B cell (primary cell): Measurements from ENCODE around the gene ASTE1. TPM values are rescaled to one million over a fixed set of nuclear protein-coding genes. Genes with fewer than 3 reads are reported as not detected.

Source experiments
- ATAC-seq: fragments of 200-7000 bp; cut with Tn5 transposase; one replicate; pipeline ENCODE4 v1.10.0; 2021; ENCODE audit warnings: low read depth, mild to moderate bottlenecking, moderate number of reproducible peaks, moderate library complexity
- CTCF ChIA-PET: fragments of 350-600 bp; sonication (Branson Sonifier 250); formaldehyde crosslinking; loops from one replicate; lab custom pipeline; 2021; ENCODE audit warnings: antibody characterized with exemption, inconsistent platforms; lab: Charles Lee
- POLR2A ChIA-PET: fragments of 350-600 bp; sonication (Branson Sonifier 250); formaldehyde crosslinking; loops from one replicate; lab custom pipeline; 2021; ENCODE audit warnings: antibody characterized with exemption; lab: Charles Lee
- DNase-seq: peaks from one replicate; pipeline ENCODE4 v3.0.0; 2013
- H2AFZ ChIP-seq: 2 replicates; pipeline ENCODE4 v1.6.1; 2012; ENCODE audit warnings: mild to moderate bottlenecking, low read depth, low read length; ENCODE audit not compliant: insufficient read depth, poor library complexity, severe bottlenecking
- H3K27ac ChIP-seq, 2 donors: 1 replicate in 1 of 2; 2 replicates in 1 of 2; pipeline ENCODE4 v1.5.1; 2012 to 2013; ENCODE audit warnings: low read length in 2 of 2, mild to moderate bottlenecking in 2 of 2, moderate library complexity in 1 of 2
- H3K27me3 ChIP-seq, 4 experiments: fragments of 200-600 bp in 1 of 4; sonication (generic) in 1 of 4; replicated peaks in 1 of 4; 1 replicate in 2 of 4; 2 replicates in 2 of 4; pipeline versions ENCODE4 v1.6.1 to v1.7.0; 2013 to 2016; ENCODE audit warnings: low read length in 3 of 4, mild to moderate bottlenecking in 2 of 4, mixed read lengths in 1 of 4, moderate library complexity in 1 of 4; ENCODE audit not compliant: insufficient read depth in 4 of 4, control insufficient read depth in 3 of 4; ENCODE audit errors: control extremely low read depth in 1 of 4
- H3K36me3 ChIP-seq, 2 experiments: replicated peaks in 1 of 2; 1 replicate in 1 of 2; 2 replicates in 1 of 2; pipeline versions ENCODE4 v1.6.1 to v1.7.1; 2013; ENCODE audit warnings: low read length in 1 of 2; ENCODE audit not compliant: insufficient read depth in 2 of 2, control insufficient read depth in 1 of 2; ENCODE audit errors: control extremely low read depth in 1 of 2, extremely low read depth in 1 of 2
- H3K4me1 ChIP-seq, 2 donors: fragments of 200-600 bp in 1 of 2; sonication (generic) in 1 of 2; 1 replicate in 1 of 2; 2 replicates in 1 of 2; pipeline versions ENCODE4 v1.5.1 to v1.6.1; 2013 to 2017; ENCODE audit warnings: low read length in 2 of 2; ENCODE audit not compliant: control insufficient read depth in 2 of 2, insufficient read depth in 2 of 2
- H3K4me2 ChIP-seq: replicated peaks from 2 replicates; pipeline ENCODE3; 2012; ENCODE audit warnings: mild to moderate bottlenecking, low read depth, low read length; ENCODE audit not compliant: poor library complexity, severe bottlenecking
- H3K4me3 ChIP-seq, 5 experiments: fragments of 200-600 bp in 1 of 5; sonication (generic) in 1 of 5; 1 replicate in 3 of 5; 2 replicates in 2 of 5; pipeline versions ENCODE4 v1.5.1 to v1.7.0; 2011 to 2016; ENCODE audit warnings: low read length in 4 of 5, mild to moderate bottlenecking in 4 of 5, low read depth in 2 of 5, control low read depth in 1 of 5, moderate library complexity in 1 of 5; ENCODE audit not compliant: insufficient read depth in 1 of 5; ENCODE audit errors: control extremely low read depth in 1 of 5, extremely low read depth in 1 of 5
- H3K79me2 ChIP-seq: fragments of 200-600 bp; sonication (generic); one replicate; pipeline ENCODE4 v1.6.0; 2016; ENCODE audit warnings: low read length; ENCODE audit not compliant: control insufficient read depth, insufficient read depth
- H3K9ac ChIP-seq: fragments of 200-600 bp; sonication (generic); 2 replicates; pipeline ENCODE4 v1.6.1; 2017; ENCODE audit warnings: mild to moderate bottlenecking, low read length, moderate library complexity
- H3K9me3 ChIP-seq, 3 donors: one replicate each; pipeline versions ENCODE4 v1.6.1 to v1.7.1; 2013; ENCODE audit warnings: low read length in 2 of 3; ENCODE audit not compliant: control insufficient read depth in 2 of 3, insufficient read depth in 1 of 3; ENCODE audit errors: control extremely low read depth in 1 of 3
- H4K20me1 ChIP-seq: 2 replicates; pipeline ENCODE4 v1.6.0; 2012; ENCODE audit warnings: mild to moderate bottlenecking, low read length; ENCODE audit not compliant: insufficient read depth, control insufficient read depth, poor library complexity, severe bottlenecking
- H3K27ac Mint-ChIP-seq: one replicate; pipeline ENCODE4 v1.8.0; 2021; ENCODE audit warnings: mixed read lengths
- H3K27me3 Mint-ChIP-seq: one replicate; pipeline ENCODE4 v1.8.0; 2021; ENCODE audit warnings: mixed read lengths
- H3K4me1 Mint-ChIP-seq: one replicate; pipeline ENCODE4 v1.8.0; 2021; ENCODE audit warnings: mixed read lengths
- H3K4me3 Mint-ChIP-seq: one replicate; pipeline ENCODE4 v1.8.0; 2021; ENCODE audit warnings: mixed read lengths
- H3K9me3 Mint-ChIP-seq: one replicate; pipeline ENCODE4 v1.8.0; 2022; ENCODE audit warnings: mixed read lengths; ENCODE audit not compliant: insufficient read depth
- EZH2 ChIP-seq: IDR thresholded peaks from 2 replicates; pipeline ENCODE4 v1.6.1; 2012; ENCODE audit warnings: borderline replicate concordance, low read depth, mild to moderate bottlenecking, moderate library complexity, low read length; ENCODE audit not compliant: insufficient read depth, poor library complexity, severe bottlenecking
- WGBS: methylation state at CpG from one replicate; pipeline ENCODE4 v1.1.5; 2013; ENCODE audit warnings: missing lambda C conversion rate; ENCODE audit not compliant: insufficient coverage; 5-methylcytosine and 5-hydroxymethylcytosine counted together
- intact Hi-C: fragments of 100-400 bp; cut with micrococcal nuclease; formaldehyde crosslinking; loops from one replicate; pipeline ENCODE4 v1.10.0; 2022
- polyA plus RNA-seq: library from polyadenylated mRNA; depleted of rRNA; stranded (reverse); fragments of >200 nt; gene quantifications from 2 replicates; pipeline ENCODE4 v1.2.3, GENCODE V29; 2012
- total RNA-seq, 2 donors: library from RNA; stranded (reverse); fragments of 120-200 nt in 1 of 2; gene quantifications; 1 replicate in 1 of 2; 2 replicates in 1 of 2; pipeline versions ENCODE4 v1.2.3 to v1.2.4, GENCODE V29; 2013 to 2022
- TF ChIP-seq, protein P1 (sequence below): fragments of 200-600 bp; IDR thresholded peaks from one replicate; pipeline ENCODE4 v1.8.0; 2022; ENCODE audit warnings: antibody characterized with exemption, mild to moderate bottlenecking

The ASTE1 gene
- total and polyA plus RNA-seq, 2 donors (not counting 1 experiment from before 2014, with no cell fraction given), result 7.3 to 21.8 TPM

GRCh38 chr3:131067983-131068382, 41.4 kb upstream of the ASTE1 start:
- no peaks in the 10 kb centered on the region for H4K20me1 ChIP-seq
- H3K9me3 ChIP-seq, result no peaks in the 10 kb centered on the region
- intact Hi-C loops, result no loop called here
- no peaks in the 10 kb centered on the region for H3K36me3 ChIP-seq
- H3K9ac ChIP-seq, result no peak overlapping the region
- Mint-ChIP-seq H3K4me1 (no peaks in the 10 kb centered on the region), H3K9me3 (no peaks in the 10 kb centered on the region), H3K4me3 (no peak overlapping the region), H3K27ac (no peak overlapping the region), H3K27me3 (peaks cover 3% of the 10 kb centered on the region)
- TF ChIP-seq, protein P1, sequence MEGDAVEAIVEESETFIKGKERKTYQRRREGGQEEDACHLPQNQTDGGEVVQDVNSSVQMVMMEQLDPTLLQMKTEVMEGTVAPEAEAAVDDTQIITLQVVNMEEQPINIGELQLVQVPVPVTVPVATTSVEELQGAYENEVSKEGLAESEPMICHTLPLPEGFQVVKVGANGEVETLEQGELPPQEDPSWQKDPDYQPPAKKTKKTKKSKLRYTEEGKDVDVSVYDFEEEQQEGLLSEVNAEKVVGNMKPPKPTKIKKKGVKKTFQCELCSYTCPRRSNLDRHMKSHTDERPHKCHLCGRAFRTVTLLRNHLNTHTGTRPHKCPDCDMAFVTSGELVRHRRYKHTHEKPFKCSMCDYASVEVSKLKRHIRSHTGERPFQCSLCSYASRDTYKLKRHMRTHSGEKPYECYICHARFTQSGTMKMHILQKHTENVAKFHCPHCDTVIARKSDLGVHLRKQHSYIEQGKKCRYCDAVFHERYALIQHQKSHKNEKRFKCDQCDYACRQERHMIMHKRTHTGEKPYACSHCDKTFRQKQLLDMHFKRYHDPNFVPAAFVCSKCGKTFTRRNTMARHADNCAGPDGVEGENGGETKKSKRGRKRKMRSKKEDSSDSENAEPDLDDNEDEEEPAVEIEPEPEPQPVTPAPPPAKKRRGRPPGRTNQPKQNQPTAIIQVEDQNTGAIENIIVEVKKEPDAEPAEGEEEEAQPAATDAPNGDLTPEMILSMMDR, result no peak
- TF ChIP-seq EZH2, result no peak
- H3K27me3 ChIP-seq, result peaks cover 0 to 3% (median 0%) of the 10 kb centered on the region in 4 experiments
- ChIA-PET CTCF (no interaction called here), POLR2A (no interaction called here)
- no peak for ATAC-seq
- H3K4me2 ChIP-seq, result no peak overlapping the region
- H3K79me2 ChIP-seq, result no peaks in the 10 kb centered on the region
- no peak overlapping the region for H3K4me3 ChIP-seq
- DNase-seq, result no peak
- H3K4me1 ChIP-seq, result no peaks in the 10 kb centered on the region
- H2AFZ ChIP-seq, result no peak overlapping the region
- no peak overlapping the region for H3K27ac ChIP-seq

GRCh38 chr3:131053043-131053859, 26.6 kb upstream of the ASTE1 start:
- CTCF ChIA-PET, result interaction anchor here (0.7 kb wide), 1 partner anchor 21 kb away, joined by 3 read pairs; no protein-coding TSS in a partner anchor

More at GRCh38 chr3:131053043-131053859, 26.6 kb upstream of the ASTE1 start:
- H3K4me1 Mint-ChIP-seq, result no peaks in the 10 kb centered on the region
- H3K27ac ChIP-seq, result no peak overlapping the region
- H3K27ac Mint-ChIP-seq, result no peak overlapping the region
- H3K27me3 Mint-ChIP-seq, result no peaks in the 10 kb centered on the region
- no peaks in the 10 kb centered on the region for H3K9me3 ChIP-seq
- ATAC-seq, result no peak
- H3K4me3 Mint-ChIP-seq, result no peak overlapping the region
- no peaks in the 10 kb centered on the region for H3K36me3 ChIP-seq
- DNase-seq, result no peak
- H3K27me3 ChIP-seq, result no peaks in the 10 kb centered on the region
- H3K4me1 ChIP-seq, result no peaks in the 10 kb centered on the region
- no peak overlapping the region for H3K4me3 ChIP-seq
- H3K79me2 ChIP-seq, result no peaks in the 10 kb centered on the region
- H3K9ac ChIP-seq, result no peak overlapping the region
- POLR2A ChIA-PET, result no interaction called here
- WGBS, result 100% methylated on average over 1 of the region's 3 CpGs
- no peak for TF ChIP-seq EZH2
- TF ChIP-seq, protein P1, result no peak
- H3K4me2 ChIP-seq, result no peak overlapping the region
- no peaks in the 10 kb centered on the region for H3K9me3 Mint-ChIP-seq
- H2AFZ ChIP-seq, result no peak overlapping the region
- H4K20me1 ChIP-seq, result no peaks in the 10 kb centered on the region
- intact Hi-C loops, result no loop called here
